Spleen (tissue), 7 donors: ENCODE measurements around the gene GAS7.

Source experiments
- CTCF ChIP-seq, 11 experiments: fragments of 200-600 bp in 7 of 11; fragments of 450-650 bp in 4 of 11; sonication (generic) in 4 of 11; IDR thresholded peaks in 8 of 11; conservative IDR thresholded peaks in 3 of 11; 1 replicate in 7 of 11; 2 replicates in 4 of 11; pipeline versions ENCODE4 v1.4.0 to v1.8.0; 2016 to 2021; ENCODE audit warnings: antibody characterized with exemption in 11 of 11, inconsistent platforms in 4 of 11, mild to moderate bottlenecking in 1 of 11
- POLR2A ChIP-seq, 3 donors: fragments of 450-650 bp; IDR thresholded peaks; one replicate each; pipeline ENCODE4 v1.5.1; 2017; ENCODE audit warnings: antibody characterized with exemption in 3 of 3, mild to moderate bottlenecking in 1 of 3
- POLR2AphosphoS5 ChIP-seq, 3 donors: sonication (generic); formaldehyde crosslinking; IDR thresholded peaks; one replicate each; pipeline ENCODE4 v1.5.1; 2017; ENCODE audit warnings: antibody characterized with exemption in 3 of 3
- donor health status: DM: no; HTN: no; CAD: no; lungs with moderate emphysema.
- donor health status: DM: no; HTN: no; CAD: no.
- donor health status: DM: no; HTN: no; CAD: no.

DNA sequence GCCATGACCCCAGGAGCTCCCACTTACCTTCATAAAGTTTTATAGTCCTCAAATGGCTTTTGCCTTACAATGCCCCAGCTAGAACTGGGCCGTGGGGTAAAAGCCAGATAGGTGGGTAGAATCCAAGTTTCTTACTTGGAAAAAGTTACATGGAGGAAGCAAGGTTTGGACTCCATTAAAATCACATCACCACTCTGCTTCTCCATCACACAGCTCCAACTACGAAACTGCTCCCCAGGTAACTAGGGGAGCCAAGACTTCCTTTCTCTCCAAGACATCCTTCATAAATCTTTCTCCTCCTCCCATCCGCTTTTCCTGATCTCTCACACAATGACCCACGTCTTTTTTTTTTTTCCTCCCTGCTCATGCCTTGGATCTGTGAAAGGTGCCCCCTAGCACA, 162.5 kb downstream of the GAS7 start:
- TF ChIP-seq CTCF (IDR thresholded peaks at IDR 0.05 in 8 of 11, conservative IDR thresholded peaks at IDR 0.05 in 3 of 11), result no peak
- no peak for TF ChIP-seq POLR2A (IDR thresholded peaks at IDR 0.05)
- TF ChIP-seq POLR2AphosphoS5 (IDR thresholded peaks at IDR 0.05), result no peak
